ENCODE measurements around the gene ASTN2.
"Not testable (repeated sequence)": the region's sequence is repeated elsewhere in the genome, so short reads cannot be mapped to it uniquely, and the experiment has no call there.

The ASTN2 gene

GRCh38 chr9:117072216-117072615 lies 342.6 kb downstream of the ASTN2 start:
- no peak for DNase-seq

DNA sequence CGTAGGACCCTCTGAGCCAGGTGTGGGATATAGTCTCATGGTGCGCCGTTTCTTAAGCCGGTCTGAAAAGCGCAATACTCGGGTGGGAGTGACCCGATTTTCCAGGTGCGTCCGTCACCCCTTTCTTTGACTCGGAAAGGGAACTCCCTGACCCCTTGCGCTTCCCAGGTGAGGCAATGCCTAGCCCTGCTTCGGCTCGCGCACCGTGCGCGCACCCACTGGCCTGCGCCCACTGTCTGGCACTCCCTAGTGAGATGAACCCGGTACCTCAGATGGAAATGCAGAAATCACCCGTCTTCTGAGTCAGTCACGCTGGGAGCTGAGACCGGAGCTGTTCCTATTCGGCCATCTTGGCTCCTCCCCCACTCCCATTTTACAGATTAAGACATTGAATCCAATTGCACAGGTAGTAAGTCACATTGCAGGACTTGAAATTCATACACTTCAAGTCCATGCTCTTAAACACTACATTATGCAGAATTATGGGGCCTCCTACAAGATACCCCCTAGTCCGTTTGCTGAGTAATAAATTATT lies 343.1 kb downstream of the ASTN2 start:
- DNase-seq, result not testable (repeated sequence)

GRCh38 chr9:117063721-117064471 lies 351.0 kb downstream of the ASTN2 start:
- DNase-seq, result no peak

DNA sequence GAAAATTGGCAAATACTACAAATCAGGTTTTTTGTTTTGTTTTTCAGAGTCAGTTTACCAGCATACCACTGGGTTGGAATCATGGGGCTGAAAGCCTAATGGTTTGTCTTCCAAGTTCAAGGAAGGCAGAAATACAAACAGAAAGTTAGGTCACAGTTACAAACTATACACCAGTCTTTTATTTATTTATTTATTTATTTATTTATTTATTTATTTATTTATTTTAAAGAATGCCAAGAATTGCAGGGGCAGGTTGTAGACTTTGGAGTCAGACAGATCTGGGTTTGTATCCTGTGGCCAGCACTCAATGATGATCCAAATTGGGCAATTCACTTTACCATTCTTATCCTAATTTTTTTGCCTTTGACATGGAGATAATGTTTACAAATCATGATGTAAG lies 353.9 kb downstream of the ASTN2 start:
- no peak for DNase-seq

GRCh38 chr9:117050007-117050406 lies 364.9 kb downstream of the ASTN2 start:
- DNase-seq, result no peak

DNA sequence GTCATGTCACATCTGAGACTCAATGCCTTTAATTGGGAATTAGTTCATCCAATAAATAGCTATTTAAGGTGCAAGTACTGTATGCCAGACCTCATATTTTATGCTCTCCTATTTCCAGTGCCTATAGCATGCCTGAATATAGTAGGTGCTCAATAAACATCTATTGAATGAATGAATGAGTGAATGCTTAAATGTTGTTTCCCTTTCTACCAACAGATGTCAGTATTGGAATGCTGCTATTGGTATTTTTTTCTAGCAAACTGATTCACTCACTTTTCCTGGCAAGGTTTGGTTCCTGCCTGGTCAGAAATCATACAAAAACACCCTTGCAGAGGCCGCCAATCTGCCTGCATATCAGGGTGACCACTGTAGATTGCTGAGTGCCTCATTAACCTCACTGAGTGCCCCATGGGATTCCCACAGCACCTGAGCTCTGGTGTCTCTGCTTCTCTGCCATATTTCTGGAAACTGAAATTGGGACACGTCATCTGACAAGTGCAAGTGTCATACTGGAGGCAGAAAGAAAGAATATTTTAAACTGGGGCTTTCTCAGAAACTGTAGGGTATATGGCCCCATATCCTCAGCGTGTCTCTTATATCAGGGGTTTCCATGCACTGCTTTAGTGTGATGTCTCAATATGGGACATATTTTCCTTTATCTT lies 368.1 kb downstream of the ASTN2 start:
- no peak for DNase-seq

- no peak for DNase-seq
Measured at GRCh38 chr9:117044241-117044640, 370.6 kb downstream of the ASTN2 start.

DNA sequence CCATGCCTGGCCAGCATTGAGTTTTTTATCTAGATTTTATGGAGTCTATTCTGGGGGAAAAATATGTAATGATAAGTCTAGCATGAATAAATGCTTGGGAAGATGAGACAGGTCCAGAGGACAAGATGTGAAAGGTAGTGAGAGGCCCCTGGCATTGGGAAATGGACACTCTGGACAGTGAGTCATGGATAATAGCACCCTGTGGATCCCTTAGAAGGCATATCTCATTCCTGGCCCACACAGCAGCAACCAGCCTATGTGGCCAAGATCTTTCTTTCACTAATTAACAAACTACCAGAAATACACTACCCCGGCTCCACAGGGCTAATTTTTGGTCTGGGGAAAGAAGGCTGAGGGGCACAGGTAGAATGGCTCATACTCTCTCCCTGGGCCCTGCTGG lies 371.7 kb downstream of the ASTN2 start:
- no peak for DNase-seq

DNA sequence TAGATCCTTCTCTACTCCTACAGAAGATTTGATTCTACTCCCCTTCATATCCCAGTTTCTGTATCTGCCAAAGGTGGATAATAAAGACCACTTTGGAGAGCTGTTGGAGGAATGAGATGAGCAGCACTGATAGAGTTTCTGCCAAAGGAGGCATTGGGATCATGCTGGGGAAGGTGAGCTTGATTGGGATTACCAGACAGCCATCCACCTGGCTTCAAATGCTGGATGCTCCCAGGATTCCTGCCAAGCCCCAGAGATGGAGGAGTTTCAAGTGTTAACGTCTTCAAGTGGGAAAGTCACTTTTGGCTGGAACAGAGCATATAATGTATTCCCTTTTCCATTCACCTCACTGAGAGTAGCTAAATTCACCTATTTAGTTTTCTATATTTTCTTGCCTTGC lies 379.3 kb downstream of the ASTN2 start:
- no peak for DNase-seq

GRCh38 chr9:117034866-117035265 lies 380.0 kb downstream of the ASTN2 start:
- no peak for DNase-seq

DNA sequence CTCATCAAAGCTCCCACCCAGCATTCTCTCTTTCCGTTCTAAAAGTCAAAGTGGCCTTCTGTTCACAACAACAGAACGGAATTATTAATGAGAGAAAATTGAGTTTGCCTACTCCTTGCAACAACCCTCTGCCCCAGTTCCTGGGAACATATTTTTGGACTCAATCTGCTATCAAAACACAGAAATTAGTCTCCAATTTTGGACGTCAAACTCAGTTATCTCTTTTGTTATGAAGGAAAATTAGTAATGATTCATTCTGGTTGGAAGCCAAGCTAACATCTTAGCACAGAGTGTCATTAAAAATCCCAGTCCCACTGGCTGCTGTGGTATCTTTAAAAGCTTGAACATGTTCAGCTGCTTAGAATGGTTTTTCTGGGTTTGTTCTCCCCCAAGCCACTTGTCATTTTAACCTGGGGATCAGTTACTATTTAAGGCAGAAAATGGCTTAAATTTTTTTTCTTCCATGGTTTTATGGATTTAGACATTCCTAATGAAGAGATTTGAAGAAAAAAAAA lies 384.5 kb downstream of the ASTN2 start:
- DNase-seq, result no peak

DNA sequence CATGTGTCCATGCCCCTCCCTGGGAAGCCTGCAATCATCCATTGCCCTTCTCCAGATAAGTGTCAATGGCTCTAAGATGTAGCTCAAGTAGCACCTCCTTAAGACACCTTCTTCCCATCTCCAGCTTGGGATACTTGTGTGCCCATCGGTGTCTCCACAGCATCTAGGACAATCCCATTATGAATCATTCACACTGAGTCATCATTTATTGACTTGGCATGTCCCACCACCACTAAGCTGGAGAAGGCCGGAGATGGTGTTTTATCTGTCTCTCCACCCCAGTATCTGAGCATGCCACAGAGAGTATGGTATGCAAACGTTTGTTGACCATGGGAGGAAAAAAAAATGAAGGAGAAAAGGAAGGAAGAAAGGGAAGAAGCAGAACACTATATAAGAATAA lies 385.5 kb downstream of the ASTN2 start:
- DNase-seq, result no peak

DNA sequence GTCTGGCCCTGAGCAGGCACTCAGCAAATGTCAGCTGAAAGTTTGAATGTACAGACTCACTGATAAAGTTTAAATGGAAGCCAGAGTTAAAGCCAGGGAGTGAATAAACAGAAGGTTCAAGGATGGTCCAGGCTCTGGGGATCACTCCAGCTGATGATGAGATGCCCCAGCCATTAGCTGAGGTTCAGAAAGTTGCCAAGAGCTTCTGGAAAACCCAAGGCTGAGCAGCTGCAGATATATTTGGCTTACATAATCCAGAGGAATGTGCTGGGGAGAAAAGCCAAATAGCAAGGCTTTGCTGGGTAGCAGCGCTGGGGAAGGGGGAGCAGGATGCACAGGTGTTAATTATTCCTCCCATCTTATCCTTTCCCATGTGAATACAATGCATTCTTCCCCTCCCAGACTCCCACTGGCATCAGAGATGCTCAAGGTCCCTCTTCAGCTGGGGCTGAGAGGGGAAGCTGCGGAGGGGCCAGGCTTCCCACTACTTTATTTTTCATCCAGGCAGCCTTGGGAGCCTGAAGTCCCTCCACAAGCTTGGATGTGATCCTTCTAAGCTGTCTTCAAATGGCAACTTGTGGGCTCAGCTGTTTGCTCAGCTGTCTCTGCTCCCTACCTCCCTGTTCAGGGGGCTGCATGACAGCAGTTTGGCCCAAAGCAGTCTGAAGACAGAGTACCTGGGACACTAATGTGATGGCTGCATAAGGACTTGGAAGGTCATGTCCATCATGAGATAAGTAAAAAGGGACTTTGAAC lies 386.6 kb downstream of the ASTN2 start:
- DNase-seq, result no peak

GRCh38 chr9:117021906-117022305 lies 393.0 kb downstream of the ASTN2 start:
- DNase-seq, result no peak

GRCh38 chr9:117018966-117019617 lies 395.8 kb downstream of the ASTN2 start:
- no peak for DNase-seq

DNA sequence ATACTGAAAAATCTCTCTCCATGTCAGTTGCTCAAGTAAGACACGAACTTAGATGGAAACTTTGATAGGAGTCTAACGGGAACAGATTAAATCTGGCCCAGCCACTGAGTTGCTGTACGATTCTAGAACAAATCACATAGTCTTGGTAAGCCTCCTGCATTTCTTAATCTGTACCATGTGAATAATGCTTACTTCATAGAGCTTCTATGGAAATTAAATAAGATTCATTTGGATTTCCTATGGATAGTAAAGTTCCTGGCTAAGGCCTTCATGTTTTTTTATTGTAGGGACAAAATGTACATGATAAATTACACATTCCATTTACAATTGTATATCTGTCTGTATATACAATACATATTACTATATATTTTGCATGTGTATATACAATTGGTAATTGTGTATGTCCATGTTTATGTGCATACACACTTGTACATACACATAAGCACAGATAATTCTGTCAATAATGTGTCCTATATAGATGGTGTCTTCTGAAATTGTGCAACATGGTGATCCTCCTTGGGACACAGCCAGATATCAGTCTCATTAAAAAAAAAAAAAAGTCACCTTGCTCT lies 397.4 kb downstream of the ASTN2 start:
- DNase-seq, result no peak

- no peak for DNase-seq
Measured at GRCh38 chr9:117014061-117014460, 400.8 kb downstream of the ASTN2 start.

DNA sequence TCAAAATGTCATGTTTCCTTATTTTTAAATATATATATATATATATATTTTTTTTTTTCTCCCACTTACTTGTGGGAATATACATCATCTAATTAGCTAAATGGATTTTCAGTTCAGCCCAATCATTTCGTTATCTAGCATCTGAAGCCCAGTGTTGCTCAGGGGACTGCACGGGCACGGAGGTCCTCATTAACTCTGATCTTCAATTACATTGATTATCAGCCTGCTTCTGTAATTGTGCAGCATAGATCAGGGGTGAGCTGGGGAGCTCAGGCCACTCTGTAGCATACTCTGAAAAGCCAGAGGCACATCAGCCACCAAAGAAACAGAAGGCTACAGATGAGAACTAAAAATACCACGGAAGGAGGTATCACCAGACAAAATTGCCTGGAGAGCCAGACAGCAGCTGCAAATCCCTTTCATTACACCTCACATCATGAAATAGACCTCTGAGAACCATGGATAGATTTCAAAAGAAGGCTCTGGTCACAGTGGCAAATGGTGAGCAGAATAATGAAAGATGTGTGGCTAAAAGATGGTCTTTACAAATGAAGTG lies 401.3 kb downstream of the ASTN2 start:
- no peak for DNase-seq

DNA sequence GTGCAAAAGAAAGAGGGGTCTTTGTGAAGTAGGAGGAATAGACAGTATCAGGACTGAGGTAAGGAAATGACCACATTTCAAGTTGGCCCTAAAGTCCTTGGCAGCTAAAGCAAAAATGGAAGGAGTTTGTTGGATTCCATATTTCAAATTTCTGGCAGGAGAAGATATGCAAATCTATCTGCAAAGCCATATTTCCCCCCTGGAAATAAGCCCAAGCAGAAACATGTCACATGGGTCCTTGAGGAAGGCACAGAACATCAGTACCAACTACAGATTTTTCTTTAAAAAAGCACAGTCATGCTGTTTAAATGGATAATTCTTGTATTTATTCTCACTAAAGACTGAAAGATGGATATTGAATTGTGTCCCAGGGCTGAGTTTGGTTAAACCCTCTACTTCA lies 404.8 kb downstream of the ASTN2 start:
- no peak for DNase-seq

- no peak for DNase-seq
Measured at GRCh38 chr9:117008876-117009275, 406.0 kb downstream of the ASTN2 start.

DNA sequence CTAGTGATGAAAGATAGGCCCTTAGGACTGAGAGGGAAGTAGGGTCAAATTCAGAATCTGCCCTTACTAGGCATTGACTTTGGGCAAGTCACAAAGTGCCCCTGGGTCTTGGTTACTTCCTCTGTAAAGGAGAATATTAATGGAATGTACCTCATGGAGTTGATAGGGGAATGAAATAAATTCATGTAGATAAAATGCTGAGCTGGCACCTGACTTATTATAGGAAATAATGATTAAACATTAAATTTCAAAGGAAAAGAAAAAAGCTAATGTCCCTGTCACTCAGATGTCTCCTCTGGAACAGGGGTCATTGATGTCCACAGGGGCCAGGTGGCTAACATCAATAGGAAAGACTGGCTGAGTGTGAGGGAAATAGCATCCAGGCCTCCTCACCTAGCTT lies 406.4 kb downstream of the ASTN2 start:
- DNase-seq, result no peak

DNA sequence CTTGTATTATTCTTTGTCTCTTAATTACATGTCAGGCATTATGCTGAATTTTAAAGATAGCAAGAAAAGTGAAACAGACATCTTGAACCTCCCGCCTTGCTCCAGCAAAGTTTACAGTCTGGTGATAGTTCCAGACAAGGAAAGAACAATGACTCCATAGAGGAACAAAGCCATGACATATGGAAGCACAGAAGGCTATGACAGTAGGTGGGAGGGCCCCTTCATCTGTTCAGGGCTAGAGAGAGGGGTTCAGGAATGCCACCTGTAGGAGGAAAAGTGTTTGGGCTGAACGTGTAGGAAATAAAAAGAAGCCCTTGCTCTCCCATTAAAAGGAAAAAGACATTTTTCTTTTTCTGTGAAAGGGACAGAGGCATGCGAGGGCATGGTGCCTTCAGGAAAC lies 412.2 kb downstream of the ASTN2 start:
- DNase-seq, result no peak
